ENCODE results near the gene CARD19.
"Not testable (repeated sequence)": the region's sequence is repeated elsewhere in the genome, so short reads cannot be mapped to it uniquely, and the experiment has no call there.

The CARD19 gene

DNA sequence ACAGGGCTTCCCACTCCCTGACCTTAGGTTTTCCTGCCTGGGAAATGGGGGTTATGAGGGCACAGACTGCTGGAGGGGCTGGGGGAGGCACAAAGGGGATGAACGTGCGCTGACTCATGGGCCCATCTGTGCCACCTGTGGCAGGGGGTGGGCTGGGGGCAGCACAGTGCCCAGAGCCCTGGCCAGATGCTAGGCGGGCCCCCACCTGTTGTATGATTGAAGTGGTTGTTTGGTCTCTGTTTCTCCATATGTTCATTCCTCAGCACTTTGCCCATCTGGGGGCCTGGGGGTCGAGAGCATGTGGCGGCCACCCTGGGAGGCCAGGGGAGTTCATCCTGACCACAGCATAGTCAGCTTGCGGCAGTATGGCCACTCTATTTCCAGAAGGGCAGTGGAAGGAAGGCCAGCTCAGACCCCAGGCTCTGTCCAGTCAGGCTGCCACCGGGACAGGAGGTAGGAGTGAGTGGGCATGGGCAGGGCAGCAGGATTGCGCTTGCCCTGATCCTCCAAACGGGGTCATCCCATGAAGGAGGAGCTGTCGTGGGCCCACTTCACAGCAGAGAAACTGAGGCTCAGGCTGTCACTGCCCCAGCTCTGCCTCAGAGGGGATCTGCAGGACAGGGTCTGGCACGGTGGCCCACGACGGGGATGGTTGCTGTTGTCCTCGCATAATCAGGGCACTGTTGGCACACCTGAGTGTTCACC lies 38.9 kb downstream of the CARD19 start:
- DNase-seq: no peak

DNA sequence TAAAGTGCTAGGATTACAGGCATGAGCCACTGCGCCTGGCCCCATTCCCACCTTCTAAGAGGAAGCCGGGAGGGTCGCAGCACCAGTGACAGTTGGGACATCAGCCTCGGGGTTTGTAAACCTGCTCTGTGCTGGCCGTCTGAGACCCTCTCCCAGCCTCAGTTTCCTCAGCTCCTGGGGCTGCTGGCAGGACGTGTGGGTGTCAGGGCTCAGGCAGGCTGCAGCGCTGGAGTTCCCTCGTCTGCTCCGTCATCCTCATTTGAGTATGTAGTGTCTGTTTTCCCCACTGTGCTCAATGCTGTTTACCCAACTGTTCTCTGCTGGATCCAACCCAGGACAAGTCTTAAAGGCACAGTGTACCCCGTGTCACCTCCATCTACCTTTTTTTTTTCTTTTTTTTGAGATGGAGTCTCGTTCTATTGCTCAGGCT lies 40.0 kb downstream of the CARD19 start:
- peak; percentile 62 for DNase-seq

DNA sequence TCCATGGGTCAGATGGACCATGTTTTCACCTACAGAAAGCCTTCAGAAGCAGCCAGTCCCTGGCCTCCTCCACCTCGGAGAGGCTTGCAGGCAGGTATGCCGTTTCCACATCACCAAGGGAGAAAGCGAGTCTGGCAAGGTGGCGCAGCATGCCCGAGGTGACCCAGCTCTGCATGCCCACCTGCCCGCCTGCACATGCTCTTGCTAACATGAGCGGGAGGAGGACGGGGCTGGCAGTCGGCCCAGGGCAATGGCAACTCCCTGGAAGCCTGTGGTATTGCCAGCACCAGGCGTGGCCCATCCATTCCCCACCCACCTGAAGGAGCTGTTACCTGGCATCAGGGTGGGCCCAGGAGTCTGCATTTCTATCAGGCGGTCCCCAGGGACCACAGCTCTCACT lies 41.3 kb downstream of the CARD19 start:
- DNase-seq: no peak

DNA sequence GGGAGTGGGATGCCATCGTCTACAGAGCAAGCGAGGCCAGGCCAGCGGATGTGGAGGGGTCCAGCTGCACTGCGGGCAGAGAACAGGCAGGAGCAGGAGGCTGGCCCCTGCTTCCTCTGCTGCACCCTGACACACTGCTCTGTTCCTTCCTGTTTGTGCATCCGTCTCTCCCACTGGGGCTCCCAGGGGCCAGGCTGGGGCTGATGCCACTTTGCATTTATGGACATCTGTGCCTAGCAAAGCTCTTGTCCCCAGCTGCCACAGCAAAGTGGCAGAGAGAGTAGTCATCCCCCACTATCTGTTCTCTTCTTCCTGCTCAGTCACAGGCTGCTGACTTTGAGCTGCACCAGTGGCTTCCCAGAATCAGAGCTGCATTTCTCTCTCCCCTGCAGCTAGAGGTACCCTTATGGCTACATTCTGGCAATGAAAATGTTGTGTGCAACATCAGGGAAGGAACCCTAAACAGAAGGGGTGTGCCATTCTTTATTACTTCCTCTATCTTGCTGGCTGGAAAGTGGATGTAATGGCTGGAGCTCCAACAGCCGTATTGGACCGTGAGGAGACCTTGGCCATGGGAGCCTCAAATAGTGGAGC lies 42.3 kb downstream of the CARD19 start:
- DNase-seq: peak; percentile 12

DNA sequence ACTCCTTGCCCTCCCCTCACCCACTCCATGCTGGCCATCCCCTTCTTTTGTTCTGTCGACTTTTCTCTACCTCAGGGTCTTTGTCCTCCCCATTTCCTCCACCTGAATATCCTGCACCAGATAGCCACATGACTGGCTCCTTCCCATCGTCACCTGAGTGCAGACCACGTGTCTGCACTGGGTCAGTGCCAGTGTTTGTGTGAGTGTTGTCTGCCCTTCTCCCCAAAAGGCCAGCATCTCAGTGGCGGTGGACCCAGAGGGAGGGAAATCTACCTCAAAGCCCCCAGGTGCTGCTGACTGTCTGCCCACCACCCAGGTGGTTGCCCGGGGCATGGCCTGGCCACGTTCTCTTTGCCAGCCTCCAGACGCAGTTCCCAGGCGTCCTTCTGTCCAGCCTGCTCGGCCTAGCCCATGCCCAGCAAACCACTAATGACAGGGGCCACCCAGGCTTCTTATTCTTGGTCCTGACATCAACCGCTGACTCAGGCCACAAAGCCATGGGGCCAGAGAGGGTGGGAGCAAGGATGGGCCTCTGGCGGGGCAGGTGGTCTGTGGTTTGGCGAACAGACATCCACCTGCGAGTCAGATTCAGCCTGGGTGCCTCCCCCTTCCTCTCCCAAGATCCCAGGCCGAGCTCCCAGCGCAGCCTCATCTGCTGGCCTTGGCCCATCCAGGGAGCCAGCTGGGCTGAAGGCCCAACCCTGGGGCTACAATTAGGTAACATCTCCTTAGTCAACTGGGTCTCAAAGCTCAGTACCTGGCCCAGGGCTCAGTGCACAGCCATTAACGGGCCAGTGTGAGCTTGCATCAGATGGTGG lies 43.6 kb downstream of the CARD19 start:
- DNase-seq: no peak

DNA sequence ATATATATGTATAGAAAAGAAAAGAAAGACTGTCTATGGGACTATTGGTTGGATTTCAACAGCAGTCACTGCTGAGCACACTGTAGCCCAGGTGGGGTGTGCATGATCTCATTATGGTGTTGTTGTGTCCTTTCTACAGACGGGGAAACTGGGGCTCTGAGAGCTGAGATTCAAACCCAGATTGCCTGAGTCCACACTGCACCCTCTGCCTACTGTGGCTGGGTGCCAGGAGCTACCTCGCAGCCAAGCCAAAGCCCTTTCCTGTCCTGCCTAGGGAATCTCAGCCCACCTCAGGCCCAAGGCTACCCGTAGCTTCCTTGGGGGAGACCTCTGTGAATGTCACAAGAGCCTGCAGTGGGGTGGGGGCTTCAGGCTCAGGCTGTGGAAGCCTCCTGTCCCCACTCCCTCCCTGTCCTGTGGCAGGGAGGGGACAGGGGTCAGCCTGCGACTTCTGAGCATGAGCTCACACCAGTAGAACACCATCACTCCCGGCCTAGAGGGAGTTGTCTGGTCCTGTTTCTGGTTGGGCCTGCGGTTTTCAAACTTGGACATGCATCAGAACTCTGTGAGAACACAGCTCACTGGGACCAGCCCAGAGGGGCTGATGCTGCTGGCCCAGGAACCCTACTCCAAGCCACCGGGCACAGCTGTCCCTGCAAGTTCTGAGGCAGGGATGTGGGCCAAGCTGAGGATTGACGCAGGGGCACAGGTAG lies 45.9 kb downstream of the CARD19 start:
- no peak for DNase-seq

DNA sequence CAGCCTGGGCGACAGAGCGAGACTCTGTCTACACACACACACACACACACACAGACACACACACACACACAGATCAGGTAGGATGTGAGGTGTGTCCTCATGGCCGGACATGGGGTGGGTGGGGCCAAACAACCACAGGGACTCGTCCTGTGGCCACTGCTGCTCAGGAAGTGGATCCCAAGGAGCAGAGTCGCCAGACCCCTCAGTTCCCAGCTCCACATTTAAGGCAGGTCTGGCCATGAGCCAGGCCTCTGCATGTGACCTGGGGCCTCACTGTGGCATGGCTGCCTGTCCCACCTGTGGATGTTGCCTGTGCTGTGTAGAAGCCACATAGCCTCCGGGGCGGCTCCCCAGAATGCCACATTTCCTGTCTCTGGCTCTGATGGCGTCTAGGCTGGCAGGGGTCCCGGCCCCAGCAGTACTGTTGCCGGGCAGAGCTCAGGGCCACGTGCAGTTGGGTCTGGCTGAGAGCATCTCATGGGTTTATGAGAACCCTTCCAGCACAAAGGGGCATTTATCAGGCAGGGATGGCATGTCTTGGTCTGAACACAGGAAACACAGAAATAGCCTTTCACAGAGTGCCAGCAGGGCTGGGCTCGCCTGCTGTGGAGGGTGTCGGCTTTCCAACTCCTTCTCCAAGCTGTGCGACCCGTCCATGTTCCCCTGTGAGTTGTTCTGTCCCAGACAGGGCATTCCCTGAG lies 48.0 kb downstream of the CARD19 start:
- DNase-seq: peak; percentile 16

DNA sequence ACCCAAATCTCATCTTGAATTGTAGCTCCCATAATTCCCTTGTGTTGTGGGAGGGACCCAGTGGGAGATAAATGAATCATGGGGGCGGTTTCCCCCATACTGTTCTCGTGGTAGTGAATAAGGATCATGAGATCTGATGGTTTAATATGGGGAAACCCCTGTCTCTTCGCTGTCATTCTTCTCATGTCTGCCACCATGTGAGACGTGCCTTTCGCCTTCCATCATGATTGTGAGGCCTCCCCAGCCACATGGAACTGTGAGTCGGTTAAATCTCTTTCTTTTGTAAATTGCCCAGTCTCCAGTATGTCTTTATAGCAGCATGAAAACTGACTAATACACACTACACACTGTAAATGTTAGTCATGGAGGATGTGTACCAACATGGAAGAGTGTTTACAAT lies 50.7 kb downstream of the CARD19 start:
- DNase-seq: not testable (repeated sequence)

DNA sequence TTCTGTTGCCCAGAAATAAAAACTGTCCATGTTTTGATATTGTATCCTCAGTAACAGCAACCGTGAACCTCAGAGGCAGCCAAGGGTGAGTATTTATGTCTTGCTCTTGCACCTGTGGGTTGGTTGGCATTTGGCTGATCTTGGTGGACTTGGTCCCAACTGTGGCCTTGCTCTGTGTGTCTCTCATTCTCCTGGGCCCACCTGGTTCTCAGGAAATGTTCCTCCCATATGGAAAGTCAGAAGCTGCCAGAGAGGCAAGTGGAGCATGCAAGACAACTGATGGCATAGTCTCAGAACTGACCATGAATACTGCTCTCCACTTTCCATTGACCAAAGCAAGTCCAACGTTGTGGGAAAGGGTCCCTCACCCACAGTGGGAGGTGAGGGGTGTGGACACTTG lies 51.6 kb downstream of the CARD19 start:
- DNase-seq: no peak

DNA sequence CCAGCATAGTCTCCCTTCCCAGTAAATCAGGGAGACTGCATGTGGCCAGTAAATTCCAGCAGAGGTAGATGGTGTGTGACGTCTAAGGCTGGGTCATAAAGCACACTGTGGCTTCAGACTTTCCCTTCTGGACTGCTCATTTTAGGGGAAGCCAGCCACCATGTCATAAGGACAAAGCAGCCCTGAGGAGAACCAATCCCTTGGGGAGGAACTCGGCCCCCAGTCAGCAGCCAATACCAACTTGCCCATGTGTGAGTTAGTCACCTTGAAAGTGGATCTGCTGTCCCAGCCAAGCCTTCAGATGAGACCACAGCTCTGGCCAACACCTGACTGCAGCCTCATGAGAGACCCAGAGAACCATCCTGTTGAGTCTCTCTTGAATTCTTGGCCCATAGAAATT lies 52.7 kb downstream of the CARD19 start:
- no peak for DNase-seq

DNA sequence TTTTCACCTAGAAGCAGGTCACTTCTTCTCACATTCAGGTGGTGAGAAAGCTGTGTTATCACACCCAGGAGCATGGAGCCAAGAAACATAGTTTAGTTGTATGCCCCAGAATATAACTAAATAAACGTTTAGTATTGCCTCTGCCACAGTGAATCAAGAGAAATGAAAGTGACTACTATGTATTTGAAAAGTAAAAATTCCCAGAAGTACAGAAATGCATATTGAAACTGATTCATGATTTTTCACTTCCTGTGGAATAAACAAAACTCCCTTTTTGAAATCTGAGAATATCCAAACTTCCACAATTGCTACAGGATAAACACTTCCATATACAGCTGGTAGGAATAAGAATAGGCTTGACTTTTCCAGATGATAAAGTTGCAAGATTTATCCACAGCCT lies 53.3 kb downstream of the CARD19 start:
- no peak for DNase-seq

DNA sequence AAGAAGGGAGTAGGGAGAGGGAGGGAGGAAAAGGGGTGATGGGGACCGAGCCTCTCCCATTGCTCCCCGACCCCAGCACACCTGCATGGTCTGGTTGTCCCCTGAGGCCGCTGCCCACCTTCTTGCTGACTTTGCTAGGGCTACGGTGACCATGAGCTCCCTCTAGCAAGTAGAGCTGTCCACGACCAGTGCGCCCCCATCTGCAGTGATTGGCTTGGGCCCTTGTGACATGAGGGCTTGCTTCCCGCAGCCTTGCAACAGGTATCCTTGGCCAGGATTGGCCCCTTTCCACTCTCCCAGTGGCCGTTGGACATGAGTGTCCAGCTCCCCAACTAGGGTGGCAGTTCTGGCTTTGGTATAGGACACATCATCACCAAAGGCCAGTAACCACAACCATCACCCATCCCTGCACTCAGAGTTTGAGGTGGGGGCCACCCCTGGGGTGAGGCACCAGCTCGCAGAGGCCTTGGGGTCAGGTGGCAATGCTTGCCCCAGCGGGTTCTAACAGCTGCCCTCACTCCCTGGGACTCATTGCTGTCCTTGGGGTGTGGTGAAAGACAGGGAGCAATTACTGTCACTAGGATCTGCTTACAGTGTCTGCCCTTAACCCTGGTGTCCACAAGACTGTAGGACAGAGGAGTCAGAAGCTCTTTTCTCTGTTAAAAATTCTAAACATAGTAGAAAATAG lies 55.2 kb downstream of the CARD19 start:
- DNase-seq: no peak

DNA sequence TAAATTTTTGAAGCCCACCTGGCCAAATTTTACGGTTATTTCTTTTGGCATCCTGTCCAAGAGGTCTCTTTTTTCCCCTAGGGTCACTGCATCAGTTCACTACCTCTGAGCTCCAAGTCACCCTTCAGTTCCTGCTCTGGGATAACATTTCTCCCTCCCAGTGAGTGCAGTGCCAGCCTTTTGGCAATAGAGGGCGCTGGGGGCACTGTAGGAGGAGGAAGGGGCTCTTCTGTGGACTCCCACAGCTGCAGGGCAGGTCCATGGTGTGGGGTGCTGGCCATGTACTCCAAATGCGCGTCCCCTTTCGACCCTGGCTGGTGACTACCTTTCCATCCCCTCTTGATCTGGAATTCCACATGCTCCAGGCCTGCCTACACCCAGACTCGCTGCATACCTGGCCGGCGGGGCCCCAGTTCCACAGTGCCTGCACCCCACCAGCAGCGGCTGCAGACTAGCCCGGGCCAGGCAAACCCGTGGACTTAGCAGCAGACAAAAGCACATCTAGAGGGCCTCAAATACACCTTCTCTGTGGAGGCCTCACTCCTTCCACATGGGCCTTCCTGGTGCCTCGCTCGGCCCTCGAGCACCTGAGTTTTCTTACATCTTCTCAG lies 58.4 kb downstream of the CARD19 start:
- DNase-seq: no peak

DNA sequence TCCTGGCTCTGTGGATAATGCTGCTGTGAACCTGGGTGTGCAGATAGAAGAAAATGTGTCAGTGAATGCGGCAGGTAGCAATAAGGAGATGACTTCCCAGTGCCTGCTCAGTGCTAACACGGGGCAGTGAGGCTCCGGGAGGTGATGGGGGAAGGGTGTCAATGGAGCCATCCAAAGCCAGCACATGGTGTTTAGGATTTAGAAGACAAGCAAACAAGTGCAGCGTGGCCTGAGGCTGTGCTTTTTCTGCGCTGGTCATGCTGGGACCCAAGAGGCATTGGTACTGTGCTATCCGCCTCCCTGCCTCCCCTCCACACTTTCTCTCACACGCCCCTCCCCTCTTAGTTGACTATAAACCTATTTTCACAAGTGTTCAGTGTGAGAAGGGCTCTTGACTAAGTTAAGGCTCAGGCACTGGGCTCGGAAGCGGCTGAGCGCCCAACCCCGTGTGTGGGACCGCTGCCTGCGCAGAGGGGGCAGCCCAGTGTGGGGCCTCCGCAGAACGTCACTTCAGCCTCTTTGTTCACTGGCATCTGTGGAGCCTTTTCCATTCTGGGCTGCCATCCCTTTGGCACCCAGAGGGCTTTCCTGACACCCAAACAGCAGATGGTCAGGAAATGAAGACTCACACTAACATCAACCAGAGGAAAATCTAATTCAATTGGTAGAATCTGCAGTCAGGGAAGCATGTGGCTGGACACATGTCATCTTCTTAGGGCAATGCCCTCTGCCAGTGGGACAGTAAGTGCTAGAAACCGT lies 59.9 kb downstream of the CARD19 start:
- peak; percentile 80 for DNase-seq

DNA sequence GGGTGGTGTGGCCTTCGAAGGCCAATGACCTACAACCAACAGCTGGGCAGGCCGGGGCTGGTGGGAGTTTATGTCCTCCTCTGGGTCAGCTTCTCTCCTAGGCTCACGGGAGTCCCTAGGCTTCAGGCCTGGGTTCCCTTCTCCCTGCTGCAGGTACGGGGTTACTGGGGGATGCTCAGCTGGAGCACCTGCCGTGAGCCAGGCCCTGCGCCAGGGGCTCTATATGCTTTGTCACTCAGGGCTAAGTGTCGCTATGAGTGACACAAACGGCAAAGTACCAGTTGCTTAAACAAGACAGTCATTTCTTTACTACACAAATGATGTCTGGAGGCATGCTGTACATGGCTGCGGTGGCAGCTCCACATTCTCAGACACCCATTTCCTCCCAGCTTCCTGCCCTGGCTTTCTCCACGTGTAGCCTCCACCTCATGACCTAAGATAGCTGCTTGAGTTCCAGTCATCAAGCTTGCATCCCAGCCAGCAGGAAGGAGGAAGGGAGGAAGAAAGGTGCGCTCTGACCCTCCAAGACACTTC lies 60.5 kb downstream of the CARD19 start:
- no peak for DNase-seq

DNA sequence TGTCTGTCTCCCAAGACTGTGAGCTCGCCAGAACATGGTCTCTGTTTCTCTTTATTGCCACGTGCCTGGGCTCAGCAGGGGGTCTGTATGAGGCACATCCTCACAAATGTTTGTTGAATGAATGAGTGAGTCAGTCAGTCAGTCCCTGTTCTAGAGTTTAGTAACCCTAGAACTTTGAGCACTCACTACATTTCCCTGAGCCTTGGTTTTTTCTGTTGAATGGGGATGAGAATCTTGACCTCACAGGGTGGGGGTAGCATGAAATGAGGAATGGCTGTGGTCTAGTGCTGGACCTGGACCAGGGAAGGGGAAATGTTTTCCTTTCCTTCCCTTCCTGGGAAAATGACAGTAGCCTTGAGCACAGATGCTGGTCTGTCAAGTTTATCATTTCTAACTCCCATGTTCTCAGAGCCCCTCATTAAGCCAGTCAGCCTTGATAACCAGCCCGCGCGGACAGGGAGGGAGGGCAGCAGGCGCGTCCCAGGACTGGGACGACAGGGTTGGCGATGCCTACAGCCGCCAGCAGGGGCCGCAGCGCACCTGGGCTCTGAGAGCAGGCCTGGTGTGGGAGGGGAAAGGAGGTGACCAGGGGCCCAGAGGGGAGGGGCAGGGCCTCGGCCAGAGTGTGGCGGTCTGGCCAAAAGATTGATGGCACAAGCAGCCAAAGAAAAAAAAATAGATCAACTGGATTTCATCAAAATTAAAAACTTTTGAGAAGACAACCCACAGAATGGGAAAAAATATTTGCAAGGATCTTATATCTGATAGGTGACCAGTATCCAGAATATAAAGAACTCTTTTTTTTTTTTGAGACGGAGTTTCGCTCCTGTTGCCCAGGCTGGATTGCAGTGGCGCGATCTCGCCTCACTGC lies 63.8 kb downstream of the CARD19 start:
- peak; percentile 40 for DNase-seq

DNA sequence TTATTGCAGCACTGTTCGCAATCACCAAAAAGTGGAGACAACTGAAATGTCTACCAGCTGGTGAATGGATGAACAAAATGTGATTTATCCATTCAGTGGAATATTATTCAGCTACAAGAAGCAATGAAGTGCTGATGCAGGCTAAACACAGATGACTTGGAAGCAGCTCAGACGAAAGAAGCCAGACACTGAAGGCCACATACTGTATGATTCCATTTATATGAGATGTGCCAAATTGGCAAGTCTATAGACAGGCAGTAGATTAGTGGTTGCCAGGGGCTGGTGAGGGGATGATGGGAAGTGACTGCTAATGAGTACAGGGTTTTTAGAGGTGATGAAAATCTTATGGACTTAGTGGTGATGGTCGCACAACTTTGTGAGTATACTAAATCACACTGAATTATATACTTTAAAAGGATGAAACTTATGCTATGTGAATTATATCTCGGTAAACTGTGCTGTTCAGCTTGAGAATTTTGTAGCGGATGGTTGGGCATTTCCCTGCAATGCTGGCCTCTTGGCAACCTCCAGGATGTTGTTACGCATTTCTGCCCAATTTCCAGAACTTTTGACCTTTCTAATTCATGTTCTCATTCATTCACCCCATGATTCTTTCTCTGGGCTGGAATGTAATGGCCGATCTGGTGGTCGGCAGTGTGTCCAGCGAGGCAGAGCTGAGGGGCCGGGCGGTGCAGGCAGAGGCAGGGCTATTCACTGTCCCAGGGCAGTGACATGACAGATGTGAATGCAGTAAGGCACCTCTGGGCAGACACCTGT lies 66.0 kb downstream of the CARD19 start:
- DNase-seq: no peak

Data from NCI-H2171 treated with DMSO at 0.1 percent for 48 hours (cell line).